ENCODE results near the gene COL15A1.

DNA sequence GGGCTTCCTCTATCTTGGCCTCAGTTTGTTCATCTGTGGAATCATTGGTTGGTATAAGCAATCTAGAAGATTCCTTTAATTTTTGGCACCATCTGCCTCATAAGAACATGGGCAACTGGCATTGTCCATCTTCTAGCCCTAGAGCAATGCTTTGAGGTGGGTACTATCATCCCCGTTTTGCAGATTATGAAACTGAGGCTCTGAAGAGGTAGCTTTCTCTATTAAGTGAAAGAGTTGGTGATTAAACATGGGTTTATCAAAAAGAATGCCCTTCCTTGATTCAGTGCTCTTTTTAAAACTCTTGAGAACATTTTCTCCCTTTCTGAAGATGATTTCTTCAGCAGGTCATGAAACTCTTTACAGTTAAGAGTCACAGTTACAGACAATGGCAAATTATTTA lies 118.8 kb downstream of the COL15A1 start:
- TF ChIP-seq, protein P1, sequence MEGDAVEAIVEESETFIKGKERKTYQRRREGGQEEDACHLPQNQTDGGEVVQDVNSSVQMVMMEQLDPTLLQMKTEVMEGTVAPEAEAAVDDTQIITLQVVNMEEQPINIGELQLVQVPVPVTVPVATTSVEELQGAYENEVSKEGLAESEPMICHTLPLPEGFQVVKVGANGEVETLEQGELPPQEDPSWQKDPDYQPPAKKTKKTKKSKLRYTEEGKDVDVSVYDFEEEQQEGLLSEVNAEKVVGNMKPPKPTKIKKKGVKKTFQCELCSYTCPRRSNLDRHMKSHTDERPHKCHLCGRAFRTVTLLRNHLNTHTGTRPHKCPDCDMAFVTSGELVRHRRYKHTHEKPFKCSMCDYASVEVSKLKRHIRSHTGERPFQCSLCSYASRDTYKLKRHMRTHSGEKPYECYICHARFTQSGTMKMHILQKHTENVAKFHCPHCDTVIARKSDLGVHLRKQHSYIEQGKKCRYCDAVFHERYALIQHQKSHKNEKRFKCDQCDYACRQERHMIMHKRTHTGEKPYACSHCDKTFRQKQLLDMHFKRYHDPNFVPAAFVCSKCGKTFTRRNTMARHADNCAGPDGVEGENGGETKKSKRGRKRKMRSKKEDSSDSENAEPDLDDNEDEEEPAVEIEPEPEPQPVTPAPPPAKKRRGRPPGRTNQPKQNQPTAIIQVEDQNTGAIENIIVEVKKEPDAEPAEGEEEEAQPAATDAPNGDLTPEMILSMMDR (IDR thresholded peaks at IDR 0.05; ENCODE audit: control extremely low read depth in 1 of 3, insufficient read depth in 1 of 3, low read depth in 1 of 3, low read length in 3 of 3) = no peak
- TF ChIP-seq EZH2 (IDR thresholded peaks at IDR 0.05; ENCODE audit: low read depth, low read length, severe bottlenecking) (no peak), YY1 (IDR thresholded peaks at IDR 0.05; ENCODE audit: low read depth, low read length) (no peak), BACH1 (IDR thresholded peaks at IDR 0.05; ENCODE audit: low read length) (no peak), ATF2 (IDR thresholded peaks at IDR 0.05; ENCODE audit: low read length) (no peak), PHF8 (conservative IDR thresholded peaks at IDR 0.05; ENCODE audit: low read depth, low read length) (no peak), HDAC2 (IDR thresholded peaks at IDR 0.05; ENCODE audit: borderline replicate concordance in 1 of 2, low read depth in 2 of 2, low read length in 2 of 2) (no peak), MAX (IDR thresholded peaks at IDR 0.05) (no peak), SIN3A (conservative IDR thresholded peaks at IDR 0.05 in 1 of 2, IDR thresholded peaks at IDR 0.05 in 1 of 2; ENCODE audit: low read depth in 1 of 2, low read length in 2 of 2) (no peak)

All from H1 (cell line).